ENCODE data around the gene ADAD1.

Gene ADAD1

GRCh38 chr4:122456231-122457116, 77.7 kb downstream of the ADAD1 start, which contains the start of gene IL2:
TSS of gene IL2 (minus strand) at chr4:122456725. CDS start at chr4:122456440, 285 bp downstream.
- no peak for DNase-seq (ENCODE audit: low spot score)

- no peak for DNase-seq (ENCODE audit: low spot score)
Measured at GRCh38 chr4:122458625-122459024, 79.8 kb downstream of the ADAD1 start.

- DNase-seq (ENCODE audit: low spot score), result no peak
Measured at GRCh38 chr4:122469457-122469856, 90.6 kb downstream of the ADAD1 start.

GRCh38 chr4:122475233-122475632, 96.4 kb downstream of the ADAD1 start:
- DNase-seq (ENCODE audit: low spot score), result no peak

- no peak for DNase-seq (ENCODE audit: low spot score)
Measured at GRCh38 chr4:122476126-122476525, 97.3 kb downstream of the ADAD1 start.

GRCh38 chr4:122476745-122477144, 97.9 kb downstream of the ADAD1 start:
- DNase-seq (ENCODE audit: low spot score), result no peak
